ENCODE data around the gene GORASP2.
A peak's percentile ranks its signal among the peaks of the same experiment; 100 is the strongest.

GORASP2 gene

DNA sequence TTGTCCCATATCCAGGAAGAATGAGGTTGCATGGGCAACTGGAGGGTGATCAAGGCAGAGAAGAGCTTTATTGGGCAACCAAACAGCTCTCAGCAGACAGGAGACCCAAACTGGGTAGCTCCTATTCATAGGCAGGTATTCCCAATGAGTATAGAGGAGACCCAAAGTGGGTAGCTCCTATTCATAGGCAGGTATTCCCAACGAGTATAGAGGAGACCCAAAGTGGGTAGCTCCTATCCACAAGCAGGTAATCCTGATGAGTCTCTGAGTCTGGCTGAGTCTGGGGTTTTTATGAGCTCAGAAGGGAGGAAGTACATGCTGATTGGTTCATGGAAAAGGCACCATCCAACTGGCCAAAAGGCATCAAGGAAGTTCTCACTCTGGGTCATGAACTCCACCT, 5.3 kb upstream of the GORASP2 start:
- no peak for DNase-seq

DNA sequence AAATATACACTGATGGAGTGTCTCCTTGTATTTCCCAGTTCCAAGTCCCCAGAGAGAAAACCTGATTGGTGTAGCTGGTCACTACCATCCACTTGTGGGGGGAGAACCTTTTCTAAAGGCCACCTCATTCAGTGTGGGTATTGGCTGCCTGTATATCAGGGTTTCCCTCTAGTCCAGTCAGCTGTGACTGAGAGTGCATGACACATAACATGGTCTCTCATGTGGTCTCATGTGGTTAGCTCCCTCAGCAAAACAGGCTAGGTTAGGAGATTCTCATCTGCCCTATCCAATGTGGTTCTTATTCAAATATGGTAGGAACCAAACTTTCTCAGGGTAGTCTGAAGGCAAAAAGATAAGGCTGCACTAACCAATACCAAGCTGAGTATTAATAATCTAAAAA, 4.1 kb upstream of the GORASP2 start:
- DNase-seq: no peak

DNA sequence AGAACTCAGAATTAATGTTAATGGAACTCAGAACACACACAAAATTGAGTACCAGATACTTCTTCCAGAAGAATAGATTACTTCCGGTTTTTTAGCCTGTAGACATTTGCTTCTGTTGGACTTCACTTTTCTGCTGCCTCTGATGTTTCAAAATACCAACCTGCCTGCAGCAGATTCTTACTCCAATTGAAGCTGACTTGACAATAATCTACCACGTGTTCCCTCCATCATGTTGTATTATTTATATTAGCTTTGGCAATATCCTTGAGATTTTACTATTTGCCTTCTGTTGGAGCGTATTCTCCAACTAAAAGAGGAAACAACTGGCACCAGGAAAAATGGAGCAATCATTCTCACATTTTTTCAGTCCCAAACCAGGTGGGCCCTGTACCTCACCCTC, 3.1 kb upstream of the GORASP2 start:
- no peak for DNase-seq

DNA sequence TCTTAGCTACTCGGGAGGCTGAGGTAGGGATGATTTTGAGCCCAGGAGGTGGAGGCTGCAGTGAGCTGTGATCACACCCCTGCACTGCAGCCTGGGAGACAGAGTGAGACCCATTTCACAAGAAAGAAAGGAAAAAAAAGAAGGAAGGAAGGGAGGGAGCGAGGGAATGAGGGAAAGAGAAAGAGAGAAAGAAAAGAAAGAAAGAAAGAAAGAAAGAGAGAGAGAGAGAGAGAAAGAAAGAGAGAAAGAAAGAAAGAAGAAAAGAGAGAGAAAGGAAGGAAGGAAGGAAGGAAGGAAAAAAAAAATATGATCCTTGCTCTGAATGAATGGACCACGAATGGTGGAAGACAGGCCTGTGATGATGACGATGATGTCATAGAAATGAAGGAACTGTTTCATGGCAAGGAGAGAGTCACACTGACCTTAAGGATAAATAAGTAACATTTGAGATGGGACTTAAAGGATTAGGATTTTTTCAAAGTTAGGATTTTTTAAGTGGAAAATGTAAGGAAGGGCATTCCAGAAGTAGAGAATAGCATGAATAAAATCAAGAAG, 2.2 kb upstream of the GORASP2 start:
- DNase-seq: no peak

DNA sequence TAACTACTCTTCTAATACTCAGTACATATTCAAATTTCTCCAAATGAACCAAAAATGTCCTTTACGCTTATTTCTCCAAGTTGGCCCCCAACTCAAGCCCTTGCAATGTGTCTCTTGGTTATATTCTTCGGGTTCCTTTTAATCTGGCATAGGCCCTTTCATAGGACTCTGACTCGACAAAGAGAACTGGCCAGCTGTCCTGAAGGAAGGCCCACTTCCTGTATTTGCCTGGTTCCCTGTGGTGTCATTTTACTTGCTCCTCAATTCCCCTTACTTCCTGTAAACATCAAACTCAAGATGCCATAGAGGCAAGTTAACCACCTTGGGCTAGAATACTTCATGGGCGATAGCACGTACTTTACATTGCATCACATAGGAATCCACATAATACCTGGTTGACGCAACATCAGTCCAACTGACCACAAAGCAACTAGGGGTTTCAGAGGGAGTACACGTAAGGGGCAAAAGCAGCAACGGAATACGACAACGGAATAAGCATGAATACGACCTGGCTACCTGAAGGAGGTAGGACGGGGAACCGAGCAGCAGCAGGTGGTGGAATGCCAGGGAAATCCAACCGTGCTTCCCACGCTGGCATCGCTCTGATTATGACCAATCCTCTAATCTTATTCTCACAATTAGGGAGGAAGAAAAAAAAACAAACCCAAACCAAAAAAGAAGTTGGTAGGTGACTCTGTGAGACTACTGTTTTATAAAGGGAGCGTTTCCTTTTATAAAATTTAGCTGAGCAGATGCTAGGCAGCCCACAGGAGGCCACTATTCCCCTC, 823 bp upstream of the GORASP2 start:
- peak; percentile 23 for DNase-seq

DNA sequence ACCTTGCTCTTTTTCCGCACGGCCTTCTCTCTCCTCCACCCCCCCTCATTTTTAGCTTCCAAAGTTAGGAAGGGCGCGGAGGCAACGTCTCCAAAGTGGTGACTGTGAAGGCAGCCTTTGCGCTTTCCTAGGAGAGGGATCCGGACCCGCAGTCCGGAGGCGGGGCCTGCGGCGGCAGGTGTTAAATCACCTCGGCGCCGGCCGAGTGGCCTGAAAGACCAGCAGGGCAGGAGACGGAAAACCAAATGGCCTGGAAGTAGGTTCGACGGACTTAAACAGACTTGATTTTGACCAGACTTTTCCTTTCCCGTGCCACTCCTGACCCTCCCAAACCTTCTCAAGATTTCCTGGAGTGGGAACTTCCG, 615 bp downstream of the GORASP2 start:
- DNase-seq: peak; percentile 27

DNA sequence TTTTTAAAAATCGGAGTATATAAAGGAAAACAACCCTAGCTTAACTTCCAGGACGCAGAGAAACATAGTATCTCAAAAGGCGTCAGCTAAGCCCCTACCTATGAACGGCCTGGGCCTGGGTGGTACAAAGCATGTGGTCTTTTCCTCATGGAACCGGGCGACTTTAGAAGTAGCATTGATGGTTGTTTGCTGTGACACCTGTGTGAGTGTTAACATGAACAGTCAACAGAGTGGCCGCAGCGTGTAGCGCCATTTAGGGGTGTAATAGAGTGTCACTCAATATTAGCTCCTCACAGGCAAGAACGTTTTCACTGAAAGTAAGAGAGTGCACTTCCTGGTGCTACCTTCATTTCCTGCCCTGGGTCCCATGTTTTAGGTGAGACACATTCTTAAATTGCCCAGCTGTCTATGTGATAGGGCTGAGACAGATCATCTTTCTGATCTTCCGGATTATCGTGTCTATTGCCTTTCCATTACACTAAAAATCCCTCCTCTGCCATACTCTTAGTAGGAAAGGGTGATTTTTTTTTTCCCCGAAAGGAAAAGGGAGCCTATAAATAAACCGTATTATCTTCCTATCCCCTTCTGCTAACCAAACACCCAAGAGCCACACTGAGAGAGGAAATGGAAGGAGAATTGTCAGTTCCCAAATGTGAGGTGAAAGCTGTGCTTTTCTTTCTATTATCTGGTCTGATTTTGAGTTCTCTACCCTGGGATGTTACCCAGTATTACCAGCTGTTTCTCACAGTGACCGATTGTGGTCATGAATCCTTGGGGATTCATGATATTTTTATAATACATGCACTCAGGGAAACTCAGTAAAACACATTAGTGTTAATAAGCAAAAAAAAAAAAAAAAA, 1.3 kb downstream of the GORASP2 start:
- DNase-seq: peak; percentile 33

DNA sequence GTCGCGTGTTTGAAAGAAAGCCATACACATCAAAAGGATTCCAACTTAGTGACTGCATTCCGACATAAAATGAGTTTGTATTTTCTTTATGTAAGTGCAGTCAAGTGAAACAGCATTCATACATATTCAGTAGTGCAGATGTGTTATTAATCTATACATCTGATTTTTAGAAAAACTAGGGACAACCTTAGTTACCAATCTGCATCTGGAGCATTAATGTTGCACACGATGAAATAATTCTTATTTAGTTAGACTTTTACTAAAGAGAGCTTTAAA, 1.9 kb downstream of the GORASP2 start:
- DNase-seq: no peak

DNA sequence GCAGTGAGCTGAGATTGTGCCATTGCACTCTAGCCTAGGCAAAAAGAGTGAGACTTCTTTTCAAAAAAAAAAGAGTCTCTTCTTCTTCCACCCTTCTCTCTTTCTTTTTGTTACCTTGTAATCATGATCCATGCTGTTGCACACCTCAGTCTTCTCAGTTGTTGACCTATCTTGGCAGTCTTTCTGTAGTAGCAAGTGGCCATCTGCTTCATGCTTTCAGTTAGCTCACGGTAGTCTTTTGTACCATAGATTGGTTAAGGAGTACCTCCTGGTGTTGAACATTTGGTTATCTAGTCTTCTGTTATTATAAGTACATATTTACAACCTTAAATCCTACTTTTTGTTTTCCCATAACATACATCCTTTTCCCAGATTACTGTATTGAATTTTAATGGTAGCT, 3.1 kb downstream of the GORASP2 start:
- DNase-seq: no peak

DNA sequence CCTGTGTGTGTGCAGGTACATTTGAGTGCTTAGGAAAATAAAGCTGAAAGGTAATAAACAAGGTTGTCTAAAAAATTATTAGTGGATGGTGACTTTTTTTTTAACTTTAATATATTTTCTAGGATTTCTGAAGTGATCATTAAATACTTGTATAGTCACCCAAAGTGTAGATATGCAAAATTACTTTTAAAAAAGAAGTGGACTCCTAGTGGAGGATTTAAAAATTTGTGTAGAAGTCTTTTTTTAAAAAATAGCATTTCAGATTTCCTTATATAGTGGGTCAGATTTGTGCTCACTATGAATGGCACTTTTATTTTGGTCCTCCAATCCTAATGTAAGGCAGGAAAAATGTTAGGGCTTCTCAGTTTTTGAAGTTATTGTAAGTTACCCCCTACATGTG, 3.9 kb downstream of the GORASP2 start:
- no peak for DNase-seq

DNA sequence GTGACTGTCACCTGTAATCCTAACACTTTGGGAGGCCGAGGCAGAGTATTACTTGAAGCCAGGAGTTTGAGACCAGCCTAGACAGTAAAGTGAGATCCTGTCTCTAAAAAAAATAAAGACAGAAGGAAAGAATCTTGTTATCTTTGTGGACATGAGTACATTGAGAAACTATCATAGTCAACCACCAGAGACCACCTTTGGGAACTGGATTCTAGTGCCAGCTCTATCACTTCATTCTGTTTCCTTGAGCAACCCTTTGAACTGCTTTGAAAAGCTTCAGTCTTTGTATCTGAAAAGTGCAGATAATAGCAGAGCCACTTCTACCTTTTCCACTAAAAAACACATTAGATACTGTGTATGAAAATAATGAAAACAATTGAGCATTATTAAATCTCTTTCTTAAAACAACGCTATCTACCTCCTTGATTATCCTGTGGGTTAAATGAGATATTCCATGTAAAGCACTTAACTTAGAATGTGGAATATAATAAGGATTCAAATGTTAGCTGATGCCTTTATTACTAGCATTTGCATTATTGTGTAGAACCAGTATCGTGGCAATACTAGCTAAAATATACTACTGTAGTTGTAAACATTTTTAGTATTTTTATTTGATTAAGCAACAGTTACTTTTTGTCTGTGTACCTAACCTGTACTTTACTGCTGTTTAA, 8.8 kb downstream of the GORASP2 start:
- DNase-seq: no peak

DNA sequence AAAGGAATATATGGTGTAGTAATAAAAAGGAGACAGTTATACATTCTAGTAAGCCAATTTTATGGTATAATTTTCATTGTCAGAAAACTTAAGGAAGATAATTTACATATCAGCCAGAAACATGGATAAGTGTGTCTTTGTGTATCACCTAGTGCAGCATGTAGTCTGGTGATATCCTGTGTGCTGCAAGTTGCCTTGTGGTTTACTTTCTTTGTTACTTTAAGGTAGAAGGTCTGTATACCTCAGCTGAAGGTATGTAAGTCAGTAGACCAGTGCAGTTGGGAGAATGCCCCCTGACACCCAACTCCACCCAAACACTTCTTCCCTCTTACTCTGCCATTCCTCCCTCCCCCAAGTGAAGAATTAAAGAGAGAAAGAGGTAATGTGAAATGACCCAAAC, 11.0 kb downstream of the GORASP2 start:
- no peak for DNase-seq

DNA sequence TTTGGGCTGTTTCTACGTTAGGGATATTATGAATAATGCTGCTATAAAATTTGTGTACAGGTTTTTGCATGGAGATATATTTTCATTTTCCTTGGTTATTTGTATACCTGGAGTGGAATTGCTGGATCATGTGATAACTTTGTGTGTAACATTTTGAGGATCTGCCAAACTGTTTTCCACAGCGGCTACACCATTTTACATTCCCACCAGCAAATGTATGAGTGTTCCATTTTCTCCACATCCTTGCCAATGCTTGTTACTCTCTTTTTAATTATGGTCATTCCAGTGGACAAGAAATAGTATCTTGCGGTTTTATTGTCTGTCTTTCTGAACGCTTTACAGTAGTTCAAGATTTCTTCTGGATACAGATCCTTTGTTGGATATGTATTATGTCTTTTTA, 13.6 kb downstream of the GORASP2 start:
- no peak for DNase-seq

DNA sequence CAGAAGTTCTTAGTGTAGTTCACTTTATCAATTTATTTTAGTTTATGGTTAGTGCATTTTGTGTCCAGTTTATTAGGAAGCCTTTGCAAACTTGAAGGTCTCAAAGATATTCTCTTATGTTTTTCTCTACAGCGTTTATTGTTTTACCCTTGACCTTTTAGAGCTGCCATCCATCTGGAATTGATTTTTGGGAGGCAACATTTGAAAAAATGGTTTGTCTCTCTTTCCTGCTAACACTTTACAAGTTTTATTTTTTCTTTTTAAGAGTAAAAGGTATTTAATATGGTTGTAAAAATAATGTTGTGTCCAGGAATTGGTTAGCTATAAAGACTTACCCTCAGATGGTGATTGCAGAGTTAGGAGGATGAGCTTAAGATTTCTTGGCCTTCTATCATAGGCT, 14.0 kb downstream of the GORASP2 start:
- DNase-seq: no peak

DNA sequence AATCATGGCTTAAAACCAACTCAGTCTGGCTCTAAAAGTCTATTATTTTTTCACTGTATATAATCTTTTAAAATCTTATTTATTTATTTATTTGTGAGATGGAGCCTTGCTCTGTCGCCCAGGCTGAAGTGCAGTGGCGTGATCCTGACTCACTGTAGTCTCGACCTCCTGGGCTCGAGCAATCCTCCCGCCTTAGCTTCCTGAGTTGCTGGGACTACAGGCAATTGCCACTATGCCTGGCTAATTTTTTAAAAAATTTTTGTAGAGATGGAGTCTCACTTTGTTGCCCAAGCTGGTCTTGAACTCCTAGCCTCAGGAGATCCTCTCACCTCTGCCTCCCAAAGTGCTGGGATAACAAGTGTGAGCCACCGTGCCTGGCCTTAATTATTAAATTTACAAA, 14.5 kb downstream of the GORASP2 start:
- no peak for DNase-seq

DNA sequence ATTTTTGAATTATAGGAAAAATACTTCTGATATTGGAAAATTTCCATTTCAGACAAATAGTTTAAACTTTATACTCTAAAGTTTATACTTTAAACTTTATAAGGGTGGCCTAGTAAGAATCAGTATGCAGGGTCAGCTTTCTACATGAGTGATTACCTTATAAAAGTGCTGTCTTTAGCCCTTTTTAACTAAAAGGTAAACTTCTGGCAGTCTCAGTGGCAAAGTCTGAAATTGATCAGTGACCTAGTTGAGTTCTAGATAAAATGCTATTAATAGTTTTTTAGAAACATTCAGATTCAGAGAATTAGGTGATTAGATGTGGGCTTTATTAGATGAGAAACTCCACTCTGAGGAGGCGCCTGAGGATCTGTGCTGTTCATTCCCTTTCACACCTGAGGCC, 15.5 kb downstream of the GORASP2 start:
- DNase-seq: no peak

DNA sequence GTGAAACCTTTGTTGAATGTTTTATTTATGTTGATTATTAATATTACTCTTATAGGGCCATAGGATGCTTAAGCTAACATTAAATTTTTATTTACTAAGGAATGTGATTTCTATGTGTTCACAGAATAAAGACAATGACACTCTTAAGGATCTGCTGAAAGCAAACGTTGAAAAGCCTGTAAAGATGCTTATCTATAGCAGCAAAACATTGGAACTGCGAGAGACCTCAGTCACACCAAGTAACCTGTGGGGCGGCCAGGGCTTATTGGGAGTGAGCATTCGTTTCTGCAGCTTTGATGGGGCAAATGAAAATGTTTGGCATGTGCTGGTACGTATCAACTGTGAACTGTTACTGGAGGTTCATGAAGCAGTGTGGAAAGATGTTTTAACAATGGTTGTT, 20.4 kb downstream of the GORASP2 start:
- no peak for DNase-seq

DNA sequence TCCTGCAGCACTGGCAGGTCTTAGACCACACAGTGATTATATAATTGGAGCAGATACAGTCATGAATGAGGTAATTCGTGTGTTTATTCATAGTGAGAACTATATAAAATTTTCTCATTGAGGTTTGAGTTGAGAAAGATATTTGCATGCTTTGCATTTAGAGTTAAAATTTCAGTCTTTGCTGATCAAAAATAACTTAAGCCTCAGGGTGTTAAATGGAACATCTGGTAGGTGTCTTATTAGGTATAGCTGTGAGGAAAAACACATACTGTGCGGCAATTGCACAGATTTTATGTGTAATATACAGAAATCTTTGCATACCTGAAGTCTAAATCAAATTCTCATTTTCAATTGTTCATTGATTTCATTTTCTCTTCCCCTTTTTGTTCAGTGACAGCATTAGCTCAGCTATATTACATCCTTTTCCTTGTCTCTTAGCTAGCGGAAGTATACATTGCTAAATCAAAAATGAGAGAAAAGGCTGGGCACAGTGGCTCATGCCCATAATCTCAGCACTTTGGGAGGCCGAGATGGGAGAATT, 21.2 kb downstream of the GORASP2 start:
- DNase-seq: no peak

DNA sequence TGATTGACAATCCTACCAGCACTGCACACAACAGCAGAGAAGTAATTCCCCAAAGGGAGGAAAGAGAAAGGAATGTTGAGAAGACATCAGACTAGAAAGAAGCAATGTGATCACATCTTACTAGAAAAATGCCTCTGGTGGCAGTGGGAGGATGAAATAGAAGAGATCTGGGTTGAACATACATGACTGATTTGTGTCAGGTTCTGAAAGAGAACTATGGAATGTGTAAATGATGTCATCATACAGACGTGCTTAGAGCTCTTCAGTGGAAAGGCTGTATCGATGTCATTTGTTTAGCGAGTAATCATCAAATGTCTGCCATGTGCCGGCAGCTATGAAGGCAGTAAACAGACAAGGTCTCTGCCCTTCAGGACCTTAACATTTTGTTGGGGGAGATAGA, 24.9 kb downstream of the GORASP2 start:
- peak; percentile 63 for DNase-seq

DNA sequence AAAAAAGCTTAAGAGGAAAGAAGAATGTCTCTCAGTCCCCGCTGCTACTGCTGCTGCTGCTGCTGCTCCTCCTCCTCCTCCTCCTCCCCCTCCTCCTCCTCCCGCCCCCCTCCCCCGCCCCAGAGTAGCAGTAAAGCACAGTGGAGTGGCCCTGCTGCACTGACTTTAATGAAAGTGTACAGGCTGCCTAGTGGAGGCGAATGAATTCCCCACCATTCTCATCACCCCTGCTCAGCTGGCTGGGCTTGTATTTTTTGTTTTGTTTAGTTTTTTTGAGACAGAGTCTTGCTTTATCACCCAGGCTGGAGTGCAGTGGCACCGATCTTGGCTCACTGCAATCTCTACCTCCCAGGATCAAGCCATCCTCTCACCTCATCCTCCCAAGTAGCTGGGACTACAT, 34.3 kb downstream of the GORASP2 start:
- DNase-seq: no peak

DNA sequence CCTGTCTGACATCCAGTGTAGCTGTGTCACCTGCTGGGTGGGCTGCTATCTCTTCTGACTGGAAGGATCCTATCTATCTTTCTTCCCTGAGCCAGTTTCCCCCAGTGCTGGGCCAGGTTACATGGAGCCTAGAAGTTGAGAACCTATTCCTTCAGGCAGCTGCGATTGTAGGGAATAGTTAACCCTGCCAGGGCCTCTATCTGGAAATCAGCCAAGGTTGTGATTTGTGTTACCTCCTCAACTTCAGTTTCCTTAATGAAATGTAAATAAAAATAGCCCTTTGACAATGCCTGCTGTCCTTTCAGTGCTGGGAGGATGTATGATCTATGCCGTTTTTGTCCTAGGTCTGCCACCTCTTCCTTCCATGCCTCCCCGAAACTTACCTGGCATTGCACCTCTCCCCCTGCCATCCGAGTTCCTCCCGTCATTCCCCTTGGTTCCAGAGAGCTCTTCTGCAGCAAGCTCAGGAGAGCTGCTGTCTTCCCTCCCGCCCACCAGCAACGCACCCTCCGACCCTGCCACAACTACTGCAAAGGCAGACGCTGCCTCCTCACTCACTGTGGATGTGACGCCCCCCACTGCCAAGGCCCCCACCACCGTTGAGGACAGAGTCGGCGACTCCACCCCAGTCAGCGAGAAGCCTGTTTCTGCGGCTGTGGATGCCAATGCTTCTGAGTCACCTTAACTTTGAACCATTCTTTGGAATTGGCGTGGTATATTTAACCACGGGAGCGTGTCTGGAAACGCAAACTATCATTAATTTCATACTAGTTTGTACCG, 36.6 kb downstream of the GORASP2 start:
- peak; percentile 24 for DNase-seq

DNA sequence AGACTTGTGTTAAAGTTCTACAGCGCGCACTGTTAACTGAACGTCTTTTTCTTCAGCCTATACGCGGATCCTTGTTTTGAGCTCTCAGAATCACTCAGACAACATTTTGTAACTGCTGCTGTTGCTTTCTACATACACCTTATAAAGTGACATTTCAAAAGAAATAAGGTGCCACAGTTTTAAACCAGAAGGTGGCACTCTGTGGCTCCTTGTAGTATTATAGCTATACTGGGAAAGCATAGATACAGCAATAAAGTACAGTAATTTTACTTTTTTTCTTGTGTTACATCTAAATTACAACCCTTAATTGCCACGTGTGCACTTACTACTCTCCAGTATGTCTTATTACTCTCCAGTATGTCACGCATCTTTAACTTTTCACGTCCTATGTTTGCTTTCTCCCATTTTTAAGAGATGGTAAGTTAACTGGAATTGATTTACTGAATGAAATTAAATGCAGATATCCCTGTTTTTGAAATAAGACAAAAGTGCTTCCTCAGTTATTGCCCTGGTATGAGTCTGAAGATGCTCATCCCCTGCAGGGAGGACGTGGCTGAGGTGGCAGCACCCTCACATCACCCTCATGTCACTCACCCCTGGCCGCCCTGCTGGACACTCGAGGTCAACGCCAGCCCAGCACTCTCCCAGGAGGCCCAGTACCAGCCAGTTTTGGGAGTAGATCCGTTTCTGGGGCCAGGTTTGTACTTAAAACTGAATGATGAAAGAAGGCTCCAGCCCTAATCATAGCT, 37.8 kb downstream of the GORASP2 start:
- DNase-seq: no peak
